ENCODE results near the gene EBF3.
A peak's percentile ranks its signal among the peaks of the same experiment; 100 is the strongest.

EBF3 gene
- total RNA-seq: 0 reads per million in 3 donors

- Histone ChIP-seq H3K4me3 (ENCODE audit: insufficient read depth, low read depth, low read length, poor library complexity, severe bottlenecking) (peak within 1 kb of the TSS; percentile 51), H3K27ac (ENCODE audit: insufficient read depth, low read length, poor library complexity, severe bottlenecking) (no peak within 1 kb of the TSS), H3K9me3 (ENCODE audit: control insufficient read depth, low read length) (no peaks in the 10 kb centered on the region), H3K36me3 (ENCODE audit: control insufficient read depth, insufficient read depth, low read length) (no peaks in the 10 kb centered on the region), H3K4me1 (ENCODE audit: control insufficient read depth, insufficient read depth, low read length, poor library complexity, severe bottlenecking) (peaks cover 31% of the 10 kb centered on the region), H3K27me3 (replicated peaks; ENCODE audit: control insufficient read depth, insufficient read depth, low read length, poor library complexity, severe bottlenecking) (peaks cover 82% of the 10 kb centered on the region)
- DNase-seq: peak in 2 of 3 donors; percentile 11 to 15
Observed at GRCh38 chr10:129963641-129964501, at the start of gene EBF3. EBF3 (minus strand) TSS chr10:129964274; CDS start chr10:129963768, 506 bp downstream.

- Histone ChIP-seq H3K4me1 (ENCODE audit: control insufficient read depth, insufficient read depth, low read length, poor library complexity, severe bottlenecking) (no peaks in the 10 kb centered on the region), H3K27ac (ENCODE audit: insufficient read depth, low read length, poor library complexity, severe bottlenecking) (no peak overlapping the region), H3K9me3 (ENCODE audit: control insufficient read depth, low read length) (no peaks in the 10 kb centered on the region), H3K4me3 (ENCODE audit: insufficient read depth, low read depth, low read length, poor library complexity, severe bottlenecking) (no peak overlapping the region), H3K27me3 (replicated peaks; ENCODE audit: control insufficient read depth, insufficient read depth, low read length, poor library complexity, severe bottlenecking) (no peaks in the 10 kb centered on the region), H3K36me3 (ENCODE audit: control insufficient read depth, insufficient read depth, low read length) (no peaks in the 10 kb centered on the region)
- no peak for DNase-seq
Observed at GRCh38 chr10:130013335-130014262, 49.5 kb upstream of the EBF3 start.

- Histone ChIP-seq H3K36me3 (ENCODE audit: control insufficient read depth, insufficient read depth, low read length) (no peaks in the 10 kb centered on the region), H3K4me3 (ENCODE audit: insufficient read depth, low read depth, low read length, poor library complexity, severe bottlenecking) (no peak overlapping the region), H3K4me1 (ENCODE audit: control insufficient read depth, insufficient read depth, low read length, poor library complexity, severe bottlenecking) (no peaks in the 10 kb centered on the region), H3K9me3 (ENCODE audit: control insufficient read depth, low read length) (no peaks in the 10 kb centered on the region), H3K27ac (ENCODE audit: insufficient read depth, low read length, poor library complexity, severe bottlenecking) (no peak overlapping the region), H3K27me3 (replicated peaks; ENCODE audit: control insufficient read depth, insufficient read depth, low read length, poor library complexity, severe bottlenecking) (no peaks in the 10 kb centered on the region)
- no peak for DNase-seq
Observed at GRCh38 chr10:130012129-130012528, 48.1 kb upstream of the EBF3 start.

- H3K27me3 ChIP-seq (replicated peaks; ENCODE audit: control insufficient read depth, insufficient read depth, low read length, poor library complexity, severe bottlenecking): peaks cover under 1% of the 10 kb centered on the region
- no peaks in the 10 kb centered on the region for H3K36me3 ChIP-seq (ENCODE audit: control insufficient read depth, insufficient read depth, low read length)
- no peak overlapping the region for H3K27ac ChIP-seq (ENCODE audit: insufficient read depth, low read length, poor library complexity, severe bottlenecking)
- H3K4me3 ChIP-seq (ENCODE audit: insufficient read depth, low read depth, low read length, poor library complexity, severe bottlenecking): no peak overlapping the region
- no peaks in the 10 kb centered on the region for H3K4me1 ChIP-seq (ENCODE audit: control insufficient read depth, insufficient read depth, low read length, poor library complexity, severe bottlenecking)
- no peaks in the 10 kb centered on the region for H3K9me3 ChIP-seq (ENCODE audit: control insufficient read depth, low read length)
- no peak for DNase-seq
Observed at GRCh38 chr10:130010653-130011052, 46.6 kb upstream of the EBF3 start.

GRCh38 chr10:130009228-130009627, 45.2 kb upstream of the EBF3 start:
- Histone ChIP-seq H3K27ac (ENCODE audit: insufficient read depth, low read length, poor library complexity, severe bottlenecking) (no peak overlapping the region), H3K9me3 (ENCODE audit: control insufficient read depth, low read length) (no peaks in the 10 kb centered on the region), H3K27me3 (replicated peaks; ENCODE audit: control insufficient read depth, insufficient read depth, low read length, poor library complexity, severe bottlenecking) (peaks cover 3% of the 10 kb centered on the region), H3K4me1 (ENCODE audit: control insufficient read depth, insufficient read depth, low read length, poor library complexity, severe bottlenecking) (no peaks in the 10 kb centered on the region), H3K4me3 (ENCODE audit: insufficient read depth, low read depth, low read length, poor library complexity, severe bottlenecking) (no peak overlapping the region), H3K36me3 (ENCODE audit: control insufficient read depth, insufficient read depth, low read length) (no peaks in the 10 kb centered on the region)
- no peak for DNase-seq

- DNase-seq: no peak
- H3K4me3 ChIP-seq (ENCODE audit: insufficient read depth, low read depth, low read length, poor library complexity, severe bottlenecking): no peak overlapping the region
- no peaks in the 10 kb centered on the region for H3K9me3 ChIP-seq (ENCODE audit: control insufficient read depth, low read length)
- peaks cover 3% of the 10 kb centered on the region for H3K27me3 ChIP-seq (replicated peaks; ENCODE audit: control insufficient read depth, insufficient read depth, low read length, poor library complexity, severe bottlenecking)
- H3K4me1 ChIP-seq (ENCODE audit: control insufficient read depth, insufficient read depth, low read length, poor library complexity, severe bottlenecking): no peaks in the 10 kb centered on the region
- no peak overlapping the region for H3K27ac ChIP-seq (ENCODE audit: insufficient read depth, low read length, poor library complexity, severe bottlenecking)
- H3K36me3 ChIP-seq (ENCODE audit: control insufficient read depth, insufficient read depth, low read length): no peaks in the 10 kb centered on the region
Observed at GRCh38 chr10:130003787-130004613, 39.9 kb upstream of the EBF3 start.

- no peak for DNase-seq
- no peaks in the 10 kb centered on the region for H3K36me3 ChIP-seq (ENCODE audit: control insufficient read depth, insufficient read depth, low read length)
- no peak overlapping the region for H3K27ac ChIP-seq (ENCODE audit: insufficient read depth, low read length, poor library complexity, severe bottlenecking)
- peaks cover 3% of the 10 kb centered on the region for H3K27me3 ChIP-seq (replicated peaks; ENCODE audit: control insufficient read depth, insufficient read depth, low read length, poor library complexity, severe bottlenecking)
- H3K4me3 ChIP-seq (ENCODE audit: insufficient read depth, low read depth, low read length, poor library complexity, severe bottlenecking): no peak overlapping the region
- no peaks in the 10 kb centered on the region for H3K4me1 ChIP-seq (ENCODE audit: control insufficient read depth, insufficient read depth, low read length, poor library complexity, severe bottlenecking)
- H3K9me3 ChIP-seq (ENCODE audit: control insufficient read depth, low read length): no peaks in the 10 kb centered on the region
Observed at GRCh38 chr10:130003166-130003565, 39.1 kb upstream of the EBF3 start.

- peaks cover 3% of the 10 kb centered on the region for H3K27me3 ChIP-seq (replicated peaks; ENCODE audit: control insufficient read depth, insufficient read depth, low read length, poor library complexity, severe bottlenecking)
- H3K4me3 ChIP-seq (ENCODE audit: insufficient read depth, low read depth, low read length, poor library complexity, severe bottlenecking): no peak overlapping the region
- no peaks in the 10 kb centered on the region for H3K4me1 ChIP-seq (ENCODE audit: control insufficient read depth, insufficient read depth, low read length, poor library complexity, severe bottlenecking)
- no peak overlapping the region for H3K27ac ChIP-seq (ENCODE audit: insufficient read depth, low read length, poor library complexity, severe bottlenecking)
- no peaks in the 10 kb centered on the region for H3K36me3 ChIP-seq (ENCODE audit: control insufficient read depth, insufficient read depth, low read length)
- no peak for DNase-seq
- H3K9me3 ChIP-seq (ENCODE audit: control insufficient read depth, low read length): no peaks in the 10 kb centered on the region
Observed at GRCh38 chr10:130002606-130003005, 38.5 kb upstream of the EBF3 start.

GRCh38 chr10:130000918-130001317, 36.8 kb upstream of the EBF3 start:
- Histone ChIP-seq H3K36me3 (ENCODE audit: control insufficient read depth, insufficient read depth, low read length) (no peaks in the 10 kb centered on the region), H3K4me1 (ENCODE audit: control insufficient read depth, insufficient read depth, low read length, poor library complexity, severe bottlenecking) (no peaks in the 10 kb centered on the region)
- DNase-seq: no peak

More at GRCh38 chr10:130000918-130001317, 36.8 kb upstream of the EBF3 start:
- Histone ChIP-seq H3K27me3 (replicated peaks; ENCODE audit: control insufficient read depth, insufficient read depth, low read length, poor library complexity, severe bottlenecking) (peaks cover 3% of the 10 kb centered on the region), H3K27ac (ENCODE audit: insufficient read depth, low read length, poor library complexity, severe bottlenecking) (no peak overlapping the region), H3K4me3 (ENCODE audit: insufficient read depth, low read depth, low read length, poor library complexity, severe bottlenecking) (no peak overlapping the region), H3K9me3 (ENCODE audit: control insufficient read depth, low read length) (no peaks in the 10 kb centered on the region)

Measured in effector memory CD4-positive, alpha-beta T cell (primary cell).